Ramos (cell line): ENCODE data around the gene TTC21A.

Source experiments
- in situ Hi-C: fragments of 300-500 bp; cut with MboI; formaldehyde crosslinking; loops from one replicate; pipeline ENCODE4 v1.14.3; 2022; ENCODE audit warnings: low sequenced_read_pairs; ENCODE audit not compliant: unreplicated experiment

The TTC21A gene

GRCh38 chr3:39113291-39113690 is 5.8 kb downstream of the TTC21A start:
- in situ Hi-C loops: no loop called here

DNA sequence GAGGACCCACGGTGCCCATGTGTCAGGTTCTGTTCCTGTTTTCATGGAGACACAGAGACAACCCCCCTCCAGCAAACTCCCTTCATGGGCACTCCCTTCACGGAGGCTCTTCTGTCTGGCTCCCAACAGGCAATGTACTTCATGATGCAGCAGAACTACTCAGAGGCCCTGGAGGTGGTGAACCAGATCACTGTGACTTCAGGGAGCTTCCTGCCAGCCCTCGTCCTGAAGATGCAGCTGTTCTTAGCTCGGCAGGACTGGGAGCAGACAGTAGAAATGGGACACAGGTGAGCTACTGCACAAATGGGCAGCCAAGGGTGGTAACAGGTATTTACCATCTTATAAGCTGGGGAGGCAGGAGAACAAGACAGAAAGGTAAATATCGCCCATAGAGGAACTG is 7.0 kb downstream of the TTC21A start:
- in situ Hi-C loops: no loop called here

GRCh38 chr3:39115870-39116269 is 8.4 kb downstream of the TTC21A start:
- in situ Hi-C loops: no loop called here

DNA sequence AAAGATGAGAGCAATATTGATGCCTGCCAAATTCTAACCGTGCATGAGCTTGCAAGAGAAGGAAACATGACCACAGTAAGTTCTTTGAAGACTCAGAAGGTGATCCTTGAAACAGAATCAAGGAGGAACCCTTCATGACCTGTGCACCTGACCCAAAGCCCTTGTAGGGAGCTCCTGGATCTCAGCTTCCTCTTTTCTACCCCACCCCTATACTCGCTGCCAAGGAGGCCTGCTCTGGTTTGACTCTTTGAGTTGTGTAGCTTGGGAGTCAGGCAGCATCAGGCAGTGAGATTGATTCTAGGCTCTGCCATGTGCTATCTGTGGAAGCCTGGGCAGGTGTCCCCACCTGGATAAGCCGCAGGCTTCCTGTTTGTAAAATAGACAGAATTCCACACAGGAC is 10.6 kb downstream of the TTC21A start:
- in situ Hi-C loops: no loop called here

- in situ Hi-C loops: no loop called here
Observed at GRCh38 chr3:39118931-39119660, 11.6 kb downstream of the TTC21A start.

GRCh38 chr3:39121621-39122020 is 14.1 kb downstream of the TTC21A start:
- in situ Hi-C loops: no loop called here

DNA sequence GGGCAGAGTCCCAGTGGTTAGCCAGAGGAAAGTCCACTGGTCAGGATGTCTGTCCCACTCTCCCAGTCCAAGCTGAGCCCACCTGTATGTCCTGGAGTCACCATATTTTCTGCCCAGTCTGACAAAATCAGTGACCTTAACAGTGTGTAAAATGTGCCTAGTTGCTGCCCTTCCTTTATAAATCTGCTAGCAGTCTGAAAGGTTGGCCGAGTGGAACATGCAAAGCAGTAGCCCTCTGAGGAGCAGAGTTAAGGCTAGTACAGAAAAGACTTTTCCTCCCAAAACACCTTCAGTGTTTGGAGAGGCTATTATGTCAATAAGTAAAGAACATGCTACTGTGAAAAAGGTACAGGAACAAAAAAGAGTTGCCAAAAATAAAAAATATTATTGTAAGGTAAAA is 15.3 kb downstream of the TTC21A start:
- in situ Hi-C loops: no loop called here

- in situ Hi-C loops: no loop called here
Observed at GRCh38 chr3:39124876-39125840, 17.7 kb downstream of the TTC21A start.

GRCh38 chr3:39125841-39126500 is 18.5 kb downstream of the TTC21A start:
- in situ Hi-C loops: no loop called here

- in situ Hi-C loops: no loop called here
Observed at GRCh38 chr3:39126532-39127071, 19.1 kb downstream of the TTC21A start.

DNA sequence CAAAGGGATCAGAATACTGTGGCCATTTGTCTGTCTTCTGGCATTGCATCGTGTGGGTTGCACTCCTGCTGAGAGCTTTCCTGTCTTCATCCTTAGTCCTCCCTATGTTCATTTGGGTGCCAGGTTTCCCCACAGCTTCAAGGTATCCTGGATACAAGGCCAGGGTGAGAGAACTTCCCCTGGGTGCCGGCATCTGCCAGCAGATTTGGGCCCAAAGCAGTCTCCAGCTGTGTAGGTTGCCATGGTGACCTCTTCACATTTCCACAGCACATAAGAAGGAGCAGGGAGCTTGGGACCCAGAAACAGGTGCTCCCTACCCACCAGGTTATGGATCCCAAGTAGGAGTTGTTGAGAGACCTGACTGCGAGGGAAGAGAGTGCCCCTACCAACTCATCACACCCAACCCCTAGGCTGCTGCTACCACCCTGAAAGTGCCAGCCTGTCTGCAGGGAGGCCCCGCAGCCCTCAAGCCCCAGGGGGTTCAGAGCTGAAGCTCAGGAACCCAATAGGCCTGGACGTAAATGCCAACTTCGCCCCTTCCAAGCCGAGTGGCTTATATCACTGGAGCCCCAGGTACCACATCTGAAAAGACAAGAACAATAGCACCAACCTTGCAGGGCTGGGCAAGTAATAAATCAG is 19.9 kb downstream of the TTC21A start:
- in situ Hi-C loops: no loop called here

- in situ Hi-C loops: no loop called here
Observed at GRCh38 chr3:39127908-39128304, 20.4 kb downstream of the TTC21A start.

DNA sequence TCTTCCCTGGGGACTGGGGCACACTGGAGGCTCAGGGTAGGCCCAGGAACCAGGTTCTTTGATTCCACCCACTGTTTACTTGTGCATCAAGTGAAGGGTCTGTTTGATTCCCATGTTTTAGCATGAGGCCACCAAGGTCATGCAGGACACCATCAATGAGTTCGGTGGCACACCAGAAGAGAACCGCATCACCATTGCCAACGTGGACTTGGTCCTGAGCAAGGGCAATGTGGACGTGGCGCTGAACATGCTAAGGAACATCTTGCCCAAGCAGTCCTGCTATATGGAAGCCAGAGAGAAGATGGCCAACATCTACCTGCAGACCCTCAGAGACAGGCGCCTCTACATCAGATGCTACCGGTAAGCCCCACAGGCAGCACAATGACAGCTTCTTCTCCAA is 21.5 kb downstream of the TTC21A start:
- in situ Hi-C loops: no loop called here

- in situ Hi-C loops: no loop called here
Observed at GRCh38 chr3:39130026-39130425, 22.5 kb downstream of the TTC21A start.

GRCh38 chr3:39130693-39131265 is 23.3 kb downstream of the TTC21A start:
- in situ Hi-C loops: no loop called here

- in situ Hi-C loops: no loop called here
Observed at GRCh38 chr3:39132096-39133092, 24.9 kb downstream of the TTC21A start.

GRCh38 chr3:39133093-39133490 is 25.6 kb downstream of the TTC21A start:
- in situ Hi-C loops: no loop called here

DNA sequence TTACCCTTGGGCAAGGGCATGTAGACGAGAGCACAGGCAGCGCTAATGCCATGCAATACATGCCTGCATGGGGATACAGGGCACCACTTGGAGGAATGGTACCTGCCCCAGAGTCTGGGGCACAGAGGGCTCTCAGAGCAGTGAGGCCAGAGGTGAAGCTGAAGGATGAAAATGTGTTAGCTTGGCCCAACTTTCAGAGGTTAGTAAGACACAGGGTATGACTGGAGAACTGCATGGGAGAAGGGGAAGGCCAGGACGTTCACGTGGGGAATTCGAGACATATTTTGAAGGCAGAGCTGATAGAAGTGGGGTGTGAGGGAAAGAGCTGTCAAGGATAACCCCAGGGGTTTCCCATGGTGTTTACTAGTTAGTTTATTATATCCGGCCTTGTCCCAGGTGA is 26.3 kb downstream of the TTC21A start:
- in situ Hi-C loops: no loop called here

DNA sequence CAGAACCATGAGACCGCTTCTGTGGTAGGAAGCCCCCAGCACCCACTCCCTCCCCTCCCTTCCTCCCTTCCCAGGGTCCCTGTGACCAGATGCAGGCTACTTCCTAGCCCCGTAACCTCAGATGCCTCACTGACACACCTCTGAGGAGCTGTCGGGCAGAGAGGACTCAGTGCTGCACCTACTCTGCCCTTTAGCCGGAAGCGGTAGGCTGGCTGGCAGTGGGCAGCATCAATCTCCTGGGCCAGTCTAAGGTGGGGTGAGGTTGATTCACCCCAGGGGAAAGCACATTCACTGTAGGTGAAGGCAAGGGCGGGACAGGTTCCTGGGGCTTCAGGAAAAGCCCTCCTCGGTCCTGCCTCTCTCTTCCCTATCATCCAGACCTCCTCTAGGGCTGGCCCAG is 26.8 kb downstream of the TTC21A start:
- in situ Hi-C loops: no loop called here
